Kidney (tissue), 14 donors: ENCODE results near the gene B3GNT7. TPM values are rescaled to one million over a fixed set of nuclear protein-coding genes. Genes with fewer than 3 reads are reported as not detected.
"Not testable (repeated sequence)": the region's sequence is repeated elsewhere in the genome, so short reads cannot be mapped to it uniquely, and the experiment has no call there.

Experiments used
- DNase-seq, 5 donors: peaks; one replicate each; pipeline ENCODE4 v3.0.0-alpha.2; 2013 to 2020
- FAIRE-seq: peaks from 2 replicates; lab custom pipeline; 2012; peaks lifted over from hg19 to GRCh38; lab: Jason Lieb, UNC
- H3K27ac ChIP-seq, 2 donors: one replicate each; pipeline ENCODE4 v1.7.0; 2013; ENCODE audit warnings: low read depth in 2 of 2, low read length in 2 of 2, inconsistent platforms in 1 of 2
- H3K27me3 ChIP-seq: one replicate; pipeline ENCODE4 v1.7.1; 2013; ENCODE audit warnings: low read length, inconsistent platforms; ENCODE audit not compliant: control insufficient read depth, insufficient read depth
- H3K36me3 ChIP-seq, 3 donors: one replicate each; pipeline versions ENCODE4 v1.7.0 to v1.7.1; 2013; ENCODE audit warnings: low read length in 3 of 3, control low read depth in 1 of 3, inconsistent platforms in 1 of 3; ENCODE audit not compliant: insufficient read depth in 3 of 3, control insufficient read depth in 2 of 3
- H3K4me1 ChIP-seq, 3 donors: one replicate each; pipeline versions ENCODE4 v1.7.0 to v1.7.1; 2013; ENCODE audit warnings: low read length in 3 of 3, inconsistent platforms in 1 of 3, low read depth in 1 of 3; ENCODE audit not compliant: control insufficient read depth in 2 of 3, insufficient read depth in 2 of 3
- H3K4me3 ChIP-seq, 3 donors: one replicate each; pipeline versions ENCODE4 v1.7.0 to v1.8.1; 2013; ENCODE audit warnings: low read length in 3 of 3, control low read depth in 1 of 3, inconsistent platforms in 1 of 3
- H3K9ac ChIP-seq, 3 donors: one replicate each; pipeline versions ENCODE4 v1.7.0 to v1.7.1; 2013; ENCODE audit warnings: low read length in 3 of 3, control low read depth in 1 of 3, inconsistent platforms in 1 of 3
- H3K9me3 ChIP-seq, 3 donors: one replicate each; pipeline versions ENCODE4 v1.7.0 to v1.7.1; 2013; ENCODE audit warnings: low read length in 3 of 3, control low read depth in 1 of 3, inconsistent platforms in 1 of 3; ENCODE audit not compliant: control insufficient read depth in 2 of 3, insufficient read depth in 1 of 3
- CTCF ChIP-seq: IDR thresholded peaks from 3 replicates; pipeline ENCODE4 v1.5.1; 2012; ENCODE audit warnings: mild to moderate bottlenecking, moderate library complexity, borderline replicate concordance; ENCODE audit not compliant: insufficient read depth; ENCODE audit errors: extremely low read depth
- intact Hi-C: fragments of 100-400 bp; cut with DNase I; formaldehyde crosslinking; loops from one replicate; pipeline ENCODE4 v1.11.1; 2022
- polyA plus RNA-seq: library from polyadenylated mRNA; stranded (reverse); fragments of 350-450 nt; fragmentation: Illumina TruSeq; extraction: RNeasy Lipid Tissue Mini Kit (QIAGEN cat#74804); gene quantifications from one replicate; pipeline ENCODE4 v1.2.3, GENCODE V29; 2014; ENCODE audit warnings: low read depth, low replicate concordance; ENCODE audit not compliant: insufficient read depth
- total RNA-seq: library from RNA; stranded (reverse); fragmentation: NEBNext Ultra II Directional; extraction: Animal tissue kit (Norgen Biotek cat#: 25700); gene quantifications from one replicate; pipeline ENCODE4 v1.2.1, GENCODE V29; 2021
- donor health status: control.
- donor health status: control.
- donor health status: control.
- donor health status: control.
- donor health status: control.
- donor health status: DM: yes; HTN: yes; CAD: no.
- donor health status: Normal renal cell carcinoma (clear cell type).

The B3GNT7 gene
- total and polyA plus RNA-seq, 2 donors from 2014 or later = 2.4 to 9.3 TPM

GRCh38 chr2:231348173-231348572 is 47.3 kb upstream of the B3GNT7 start:
- Histone ChIP-seq H3K9ac (no peak overlapping the region), H3K4me3 (no peak overlapping the region), H3K4me1 (no peaks in the 10 kb centered on the region), H3K27me3 (no peaks in the 10 kb centered on the region), H3K27ac (no peak overlapping the region), H3K9me3 (no peaks in the 10 kb centered on the region), H3K36me3 (no peaks in the 10 kb centered on the region)
- FAIRE-seq (no peak), DNase-seq (peak in 2 of 5 donors; percentile 2)
- intact Hi-C loops = no loop called here
- no peak for TF ChIP-seq CTCF

GRCh38 chr2:231348704-231349373 is 46.7 kb upstream of the B3GNT7 start:
- Histone ChIP-seq H3K4me3 (no peak overlapping the region), H3K9me3 (no peaks in the 10 kb centered on the region), H3K27me3 (no peaks in the 10 kb centered on the region), H3K4me1 (no peaks in the 10 kb centered on the region), H3K36me3 (no peaks in the 10 kb centered on the region), H3K27ac (no peak overlapping the region), H3K9ac (no peak overlapping the region)
- TF ChIP-seq CTCF = no peak
- FAIRE-seq (no peak), DNase-seq (no peak)
- intact Hi-C loops = no loop called here

- DNase-seq = peak in 2 of 5 donors; percentile 5 to 30
- FAIRE-seq, H3K27ac ChIP-seq, H3K4me3 ChIP-seq, H3K9ac ChIP-seq, H3K9me3 ChIP-seq, H3K4me1 ChIP-seq, H3K36me3 ChIP-seq, H3K27me3 ChIP-seq, intact Hi-C loops: not testable (repeated sequence)
These were observed 46.2 kb upstream of the B3GNT7 start for GRCh38 chr2:231349374-231349735.

GRCh38 chr2:231351648-231352047 is 43.9 kb upstream of the B3GNT7 start:
- no peak for TF ChIP-seq CTCF
- no peaks in the 10 kb centered on the region for H3K36me3 ChIP-seq
- H3K27ac ChIP-seq = no peak overlapping the region
- H3K27me3 ChIP-seq = no peaks in the 10 kb centered on the region
- H3K9me3 ChIP-seq = no peaks in the 10 kb centered on the region
- H3K9ac ChIP-seq = no peak overlapping the region
- intact Hi-C loops = no loop called here
- no peak overlapping the region for H3K4me3 ChIP-seq
- FAIRE-seq = no peak
- peaks cover 0 to 2% (median 0%) of the 10 kb centered on the region in 3 donors for H3K4me1 ChIP-seq
- DNase-seq = peak in 1 of 5 donors; percentile 12
